GM18909 (cell line): ENCODE measurements around the gene CDK12.
"Not testable (repeated sequence)": the region's sequence is repeated elsewhere in the genome, so short reads cannot be mapped to it uniquely, and the experiment has no call there.

ENCODE experiments used
- ATAC-seq: cut with Tn5 transposase; IDR thresholded peaks from one replicate; pipeline ENCODE4 v1.9.1; 2021; ENCODE audit warnings: mild to moderate bottlenecking; ENCODE audit not compliant: unreplicated experiment, poor library complexity

The CDK12 gene

GRCh38 chr17:39487946-39488345 lies 26.7 kb downstream of the CDK12 start:
- ATAC-seq = no peak

DNA sequence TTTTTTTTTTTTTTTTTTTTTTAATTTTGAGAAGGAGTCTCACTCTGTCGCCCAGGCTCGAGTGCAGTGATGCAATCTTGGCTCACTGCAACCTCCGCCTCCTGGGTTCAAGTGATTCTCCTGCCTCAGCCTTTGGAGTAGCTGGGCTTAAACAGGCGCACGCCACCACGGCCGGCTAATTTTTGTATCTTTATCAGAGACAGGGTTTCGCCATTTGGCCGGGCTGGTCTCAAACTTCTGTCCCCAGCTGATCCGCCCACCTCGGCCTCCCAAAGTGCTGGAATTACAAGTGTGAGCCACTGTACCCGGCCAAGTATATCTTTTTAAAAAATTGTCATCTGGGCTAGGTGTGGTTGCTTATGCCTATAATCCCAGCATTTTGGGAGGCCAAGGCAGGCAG lies 35.6 kb downstream of the CDK12 start:
- not testable (repeated sequence) for ATAC-seq

DNA sequence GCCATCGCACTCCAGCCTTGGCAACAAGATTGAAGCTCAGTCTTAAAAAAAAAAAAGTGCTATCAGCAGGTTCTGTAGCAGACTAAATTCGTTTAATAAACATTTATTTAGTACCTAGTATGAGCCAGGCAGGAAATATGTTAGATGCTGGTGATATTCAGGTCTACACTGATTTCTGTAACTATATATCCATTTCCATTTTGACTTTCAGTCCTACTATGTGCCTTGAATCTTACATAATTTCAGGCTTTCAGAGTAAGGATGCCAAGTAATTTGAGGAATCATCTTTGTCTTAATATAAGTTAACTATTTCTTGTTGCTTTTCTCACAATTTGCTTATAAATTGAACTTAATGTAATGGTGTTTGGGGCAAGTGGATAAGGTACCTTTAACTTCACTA lies 46.2 kb downstream of the CDK12 start:
- no peak for ATAC-seq

- no peak for ATAC-seq
These were observed 47.7 kb downstream of the CDK12 start for GRCh38 chr17:39508987-39509386.

DNA sequence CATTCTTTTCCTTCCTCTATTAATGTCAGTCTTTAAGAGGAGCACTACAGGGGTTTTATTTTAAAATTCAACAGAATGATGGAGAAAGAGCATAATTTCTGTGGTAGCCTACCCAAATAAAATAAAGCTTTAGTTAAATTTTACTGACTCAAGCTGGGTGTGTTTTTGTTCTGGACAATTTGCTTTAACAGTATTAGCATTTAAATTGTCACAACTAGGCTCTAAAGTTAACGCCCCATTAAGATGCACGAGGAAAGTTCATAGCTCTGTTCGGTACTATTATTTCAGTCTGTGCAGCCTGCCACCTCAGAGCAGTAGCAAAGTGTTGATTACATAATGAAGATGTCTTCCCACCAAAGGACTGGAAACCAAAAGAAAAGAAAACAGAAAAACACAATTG lies 52.0 kb downstream of the CDK12 start:
- no peak for ATAC-seq

- no peak for ATAC-seq
These were observed 52.6 kb downstream of the CDK12 start for GRCh38 chr17:39513915-39514314.

DNA sequence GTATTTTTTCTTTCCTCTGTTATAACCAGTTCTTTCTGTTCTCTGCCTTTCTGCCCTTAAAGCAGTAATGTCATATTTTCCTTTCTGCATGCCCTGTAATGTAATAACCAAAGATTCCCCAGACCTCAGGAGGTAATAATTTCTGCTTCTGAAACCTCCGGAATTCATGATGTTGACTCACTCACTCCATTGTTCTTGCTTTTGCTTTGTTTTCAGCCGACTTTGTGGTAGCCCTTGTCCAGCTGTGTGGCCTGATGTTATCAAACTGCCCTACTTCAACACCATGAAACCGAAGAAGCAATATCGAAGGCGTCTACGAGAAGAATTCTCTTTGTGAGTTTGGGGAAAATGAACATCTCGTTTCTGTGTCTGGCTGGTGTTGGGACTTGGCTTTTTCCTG lies 55.9 kb downstream of the CDK12 start:
- no peak for ATAC-seq

GRCh38 chr17:39525801-39526506 lies 64.7 kb downstream of the CDK12 start:
- no peak for ATAC-seq

DNA sequence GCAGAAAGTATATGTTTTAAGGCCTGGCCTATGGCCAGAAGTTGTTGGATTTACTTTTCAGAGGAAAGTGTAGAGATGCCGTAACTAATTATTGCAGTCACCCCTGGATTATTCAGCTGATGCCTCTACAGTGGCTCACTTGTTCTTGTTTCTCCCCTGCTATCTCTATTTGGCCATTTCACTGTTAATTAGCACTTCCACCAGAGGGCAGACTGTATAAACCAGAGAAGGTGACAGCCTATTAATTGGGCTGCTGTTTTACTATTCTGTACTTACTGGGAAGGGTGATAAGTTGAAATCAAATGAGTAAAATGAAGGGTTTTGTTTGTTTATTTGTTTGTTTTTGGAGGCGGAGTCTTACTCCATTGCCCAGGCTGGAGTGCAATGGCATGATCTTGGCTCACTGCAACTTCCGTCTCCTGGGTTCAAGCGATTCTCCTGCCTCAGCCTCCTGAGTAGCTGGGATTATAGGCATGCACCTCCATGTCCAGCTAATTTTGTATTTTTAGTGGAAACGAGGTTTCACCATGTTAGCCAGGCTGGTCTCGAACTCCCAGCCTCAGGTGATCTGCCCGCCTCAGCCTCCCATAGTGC lies 66.0 kb downstream of the CDK12 start:
- no peak for ATAC-seq

- no peak for ATAC-seq
These were observed 68.2 kb downstream of the CDK12 start for GRCh38 chr17:39529455-39529854.

DNA sequence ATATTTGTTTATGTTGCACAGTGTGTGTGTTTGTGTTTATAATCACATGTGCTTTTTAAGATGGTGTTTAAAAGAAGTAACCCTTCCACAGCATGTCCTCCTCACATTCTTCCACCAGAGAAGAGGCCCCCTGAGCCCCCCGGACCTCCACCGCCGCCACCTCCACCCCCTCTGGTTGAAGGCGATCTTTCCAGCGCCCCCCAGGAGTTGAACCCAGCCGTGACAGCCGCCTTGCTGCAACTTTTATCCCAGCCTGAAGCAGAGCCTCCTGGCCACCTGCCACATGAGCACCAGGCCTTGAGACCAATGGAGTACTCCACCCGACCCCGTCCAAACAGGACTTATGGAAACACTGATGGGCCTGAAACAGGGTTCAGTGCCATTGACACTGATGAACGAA lies 69.2 kb downstream of the CDK12 start:
- ATAC-seq = no peak

DNA sequence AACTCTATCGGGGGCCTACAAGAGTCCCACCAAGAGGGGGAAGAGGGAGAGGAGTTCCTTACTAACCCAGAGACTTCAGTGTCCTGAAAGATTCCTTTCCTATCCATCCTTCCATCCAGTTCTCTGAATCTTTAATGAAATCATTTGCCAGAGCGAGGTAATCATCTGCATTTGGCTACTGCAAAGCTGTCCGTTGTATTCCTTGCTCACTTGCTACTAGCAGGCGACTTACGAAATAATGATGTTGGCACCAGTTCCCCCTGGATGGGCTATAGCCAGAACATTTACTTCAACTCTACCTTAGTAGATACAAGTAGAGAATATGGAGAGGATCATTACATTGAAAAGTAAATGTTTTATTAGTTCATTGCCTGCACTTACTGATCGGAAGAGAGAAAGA lies 70.0 kb downstream of the CDK12 start:
- ATAC-seq = no peak

- no peak for ATAC-seq
These were observed 72.6 kb downstream of the CDK12 start for GRCh38 chr17:39533891-39534290.

- no peak for ATAC-seq
These were observed 73.6 kb downstream of the CDK12 start for GRCh38 chr17:39534768-39535405.

GRCh38 chr17:39536468-39536867 lies 75.2 kb downstream of the CDK12 start:
- no peak for ATAC-seq

DNA sequence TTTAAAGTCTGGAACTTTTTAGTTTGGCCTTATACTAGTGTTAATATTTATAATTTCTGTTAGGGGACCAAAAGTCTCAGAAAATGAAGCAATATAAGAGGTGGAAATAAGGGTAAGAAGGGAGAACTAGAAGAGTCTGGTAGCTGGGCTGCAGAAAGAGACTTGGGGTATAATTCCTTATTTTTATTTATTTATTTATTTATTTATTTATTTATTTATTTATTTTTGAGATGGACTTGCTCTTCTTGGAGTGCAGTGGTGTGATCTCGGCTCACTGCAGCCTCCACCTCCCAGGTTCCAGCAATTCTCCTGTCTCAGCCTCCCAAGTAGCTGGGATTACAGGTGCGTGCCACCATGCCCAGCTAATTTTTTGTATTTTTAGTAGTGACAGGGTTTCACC lies 76.1 kb downstream of the CDK12 start:
- ATAC-seq = not testable (repeated sequence)

DNA sequence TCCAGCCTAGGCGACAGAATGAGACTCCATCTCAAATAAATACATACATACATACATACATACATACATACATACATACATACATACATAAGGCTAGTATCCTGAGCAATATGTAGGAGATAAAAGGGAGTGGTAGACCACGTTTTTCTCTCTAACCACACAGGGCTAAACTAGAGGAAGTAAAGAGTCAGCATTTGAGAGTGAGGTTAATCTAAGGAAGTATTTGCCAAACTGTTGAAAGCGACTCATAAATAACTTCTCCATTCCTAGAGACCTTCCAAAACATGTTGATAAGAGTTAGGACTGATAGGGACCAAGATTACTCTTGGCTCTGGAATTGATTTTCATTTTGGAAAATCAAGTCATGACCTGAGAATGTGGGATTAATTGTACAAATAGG lies 77.6 kb downstream of the CDK12 start:
- no peak for ATAC-seq

- ATAC-seq = no peak
These were observed 79.3 kb downstream of the CDK12 start for GRCh38 chr17:39540611-39541010.

DNA sequence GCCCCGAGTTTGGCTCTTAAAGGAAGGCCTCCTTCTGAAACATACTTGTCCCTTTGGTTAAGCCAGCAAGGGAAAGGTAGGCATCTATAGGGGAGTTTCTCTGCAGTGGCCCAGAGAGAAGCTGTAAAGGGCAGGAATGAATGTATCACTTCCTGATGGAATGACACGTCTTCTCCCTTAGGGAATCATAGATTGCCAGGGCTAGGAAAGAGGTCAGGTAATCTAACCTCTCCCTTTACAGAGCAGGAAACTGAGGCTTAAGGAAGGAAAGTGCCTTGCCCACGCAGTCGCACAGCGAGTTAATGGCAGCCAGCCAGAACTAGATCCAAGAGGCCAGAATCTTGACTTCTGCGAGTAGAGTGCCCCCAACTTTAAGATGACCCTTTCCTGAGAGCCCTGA lies 80.4 kb downstream of the CDK12 start:
- ATAC-seq = no peak

GRCh38 chr17:39543176-39543575 lies 81.9 kb downstream of the CDK12 start:
- no peak for ATAC-seq

GRCh38 chr17:39543664-39544063 lies 82.4 kb downstream of the CDK12 start:
- no peak for ATAC-seq

DNA sequence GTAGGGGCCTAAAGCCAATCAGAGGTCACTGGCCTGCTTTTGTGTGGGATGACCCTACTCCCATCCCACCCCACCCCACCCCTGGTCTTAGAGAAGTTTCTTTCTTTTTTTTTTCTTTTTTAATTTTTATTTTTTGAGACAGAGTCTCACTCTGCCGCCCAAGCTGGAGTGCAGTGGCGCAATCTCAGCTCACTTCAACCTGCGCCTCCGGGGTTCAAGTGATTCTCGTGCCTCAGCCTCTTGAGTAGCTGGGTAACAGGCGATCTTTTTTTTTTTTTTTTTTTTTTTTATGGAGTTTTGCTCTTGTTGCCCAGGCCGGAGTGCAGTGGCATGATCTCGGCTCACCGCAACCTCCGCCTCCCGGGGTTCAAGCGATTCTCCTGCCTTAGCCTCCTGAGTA lies 83.1 kb downstream of the CDK12 start:
- not testable (repeated sequence) for ATAC-seq
